Esophagus squamous epithelium (tissue), 5 donors: ENCODE measurements around the gene FAAP100. TPM values are rescaled to one million over a fixed set of nuclear protein-coding genes. Genes with fewer than 3 reads are reported as not detected.
A peak's percentile ranks its signal among the peaks of the same experiment; 100 is the strongest.

ENCODE experiments used
- DNase-seq: peaks from one replicate; lab custom pipeline; 2025; lab: John Stamatoyannopoulos, UW
- H3K27ac ChIP-seq, 4 donors: fragments of 200-600 bp; sonication (generic); one replicate each; pipeline ENCODE4 v1.5.1; 2016 to 2019; ENCODE audit warnings: mild to moderate bottlenecking in 1 of 4
- H3K27me3 ChIP-seq, 4 donors: fragments of 200-600 bp; sonication (generic); 1 replicate in 3 of 4; 2 replicates in 1 of 4; pipeline versions ENCODE4 v1.5.1 to v1.6.0; 2017 to 2021; ENCODE audit warnings: antibody characterized with exemption in 1 of 4
- H3K36me3 ChIP-seq, 3 donors: fragments of 200-600 bp; sonication (generic); one replicate each; pipeline ENCODE4 v1.5.1; 2016 to 2019
- H3K4me1 ChIP-seq, 3 donors: fragments of 200-600 bp; sonication (generic); one replicate each; pipeline ENCODE4 v1.5.1; 2017 to 2019
- H3K4me3 ChIP-seq, 4 donors: fragments of 200-600 bp; sonication (generic); 1 replicate in 3 of 4; 2 replicates in 1 of 4; pipeline ENCODE4 v1.5.1; 2016 to 2019; ENCODE audit warnings: mild to moderate bottlenecking in 2 of 4, moderate library complexity in 1 of 4
- H3K9me3 ChIP-seq, 3 donors: fragments of 200-600 bp; sonication (generic); one replicate each; pipeline ENCODE4 v1.5.1; 2016 to 2019
- POLR2A ChIP-seq, 4 donors: fragments of 450-650 bp; IDR thresholded peaks; one replicate each; pipeline ENCODE4 v1.6.1; 2017; ENCODE audit warnings: antibody characterized with exemption in 4 of 4, mild to moderate bottlenecking in 4 of 4, moderate library complexity in 3 of 4
- WGBS, 2 donors: methylation state at CpG; one replicate each; pipeline ENCODE4 v1.1.5; 2018; 5-methylcytosine and 5-hydroxymethylcytosine counted together
- intact Hi-C: fragments of 100-400 bp; cut with DNase I; formaldehyde crosslinking; loops from one replicate; pipeline ENCODE4 v1.15.0; 2022
- total RNA-seq, 4 donors: library from RNA; depleted of rRNA; stranded (reverse); fragments of >200 nt; gene quantifications; one replicate each; pipeline ENCODE4 v1.1.0, GENCODE V29; 2016
- TF ChIP-seq, protein P1 (sequence below), 6 experiments: fragments of 450-650 bp in 4 of 6; fragments of 200-600 bp in 2 of 6; sonication (generic) in 2 of 6; IDR thresholded peaks; one replicate each; pipeline ENCODE4 v1.5.1; 2016 to 2019; ENCODE audit warnings: antibody characterized with exemption in 6 of 6, mild to moderate bottlenecking in 4 of 6, moderate library complexity in 4 of 6
- donor health status: DM: yes; HTN: yes; CAD: no.

FAAP100 gene
- total RNA-seq, 4 donors from 2014 or later: 17.3 to 32.2 (median 26.1) TPM

DNA sequence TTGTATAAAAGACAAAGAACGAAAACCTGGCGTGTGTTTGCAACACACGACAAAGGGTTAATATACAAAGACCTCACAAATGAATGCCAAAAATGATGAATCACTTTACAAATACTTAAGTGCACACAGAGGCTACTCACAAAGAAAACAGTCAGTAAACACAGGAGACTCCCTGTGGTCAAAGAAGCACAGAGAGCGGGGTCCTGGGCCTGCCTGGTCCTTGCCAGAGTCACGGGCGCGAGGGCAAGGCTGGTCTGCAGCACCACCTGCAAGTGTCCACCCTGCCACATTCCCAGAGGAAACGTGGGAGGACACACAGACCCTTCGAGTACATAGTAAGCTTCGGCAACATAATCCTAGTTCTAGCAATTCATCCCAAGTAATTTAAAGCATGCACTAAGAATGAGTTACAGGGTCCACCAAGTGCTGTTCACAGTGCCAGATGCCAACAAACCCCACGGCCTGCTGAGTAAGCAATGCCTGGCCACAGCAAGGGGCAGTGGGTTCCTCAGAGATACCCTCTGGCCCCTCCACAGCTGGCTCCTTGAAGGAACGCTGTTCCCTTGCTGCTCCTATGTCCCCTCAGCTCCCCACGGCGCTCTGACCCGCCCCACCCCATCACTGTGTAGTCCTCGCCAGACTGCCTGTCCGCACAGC is 24.6 kb upstream of the FAAP100 start:
- Histone ChIP-seq H3K27me3 (no peaks in the 10 kb centered on the region), H3K9me3 (no peaks in the 10 kb centered on the region), H3K4me1 (peaks cover 12 to 22% (median 16%) of the 10 kb centered on the region in 3 donors), H3K4me3 (no peak overlapping the region), H3K36me3 (peaks cover 5 to 95% (median 12%) of the 10 kb centered on the region in 3 donors), H3K27ac (peak overlapping the region in 1 of 4 donors; percentile 29)
- intact Hi-C loops: no loop called here
- 44 to 55% methylated on average over 15 to 17 of the region's 17 CpGs for WGBS, 2 donors
- TF ChIP-seq POLR2A (IDR thresholded peaks at IDR 0.05): no peak
- TF ChIP-seq, protein P1, sequence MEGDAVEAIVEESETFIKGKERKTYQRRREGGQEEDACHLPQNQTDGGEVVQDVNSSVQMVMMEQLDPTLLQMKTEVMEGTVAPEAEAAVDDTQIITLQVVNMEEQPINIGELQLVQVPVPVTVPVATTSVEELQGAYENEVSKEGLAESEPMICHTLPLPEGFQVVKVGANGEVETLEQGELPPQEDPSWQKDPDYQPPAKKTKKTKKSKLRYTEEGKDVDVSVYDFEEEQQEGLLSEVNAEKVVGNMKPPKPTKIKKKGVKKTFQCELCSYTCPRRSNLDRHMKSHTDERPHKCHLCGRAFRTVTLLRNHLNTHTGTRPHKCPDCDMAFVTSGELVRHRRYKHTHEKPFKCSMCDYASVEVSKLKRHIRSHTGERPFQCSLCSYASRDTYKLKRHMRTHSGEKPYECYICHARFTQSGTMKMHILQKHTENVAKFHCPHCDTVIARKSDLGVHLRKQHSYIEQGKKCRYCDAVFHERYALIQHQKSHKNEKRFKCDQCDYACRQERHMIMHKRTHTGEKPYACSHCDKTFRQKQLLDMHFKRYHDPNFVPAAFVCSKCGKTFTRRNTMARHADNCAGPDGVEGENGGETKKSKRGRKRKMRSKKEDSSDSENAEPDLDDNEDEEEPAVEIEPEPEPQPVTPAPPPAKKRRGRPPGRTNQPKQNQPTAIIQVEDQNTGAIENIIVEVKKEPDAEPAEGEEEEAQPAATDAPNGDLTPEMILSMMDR (IDR thresholded peaks at IDR 0.05): no peak
- DNase-seq: no peak

GRCh38 chr17:81575836-81576235 is 23.7 kb upstream of the FAAP100 start:
- intact Hi-C loops: no loop called here
- TF ChIP-seq, protein P1 (IDR thresholded peaks at IDR 0.05): no peak
- TF ChIP-seq POLR2A (IDR thresholded peaks at IDR 0.05): no peak
- no peaks in the 10 kb centered on the region for H3K27me3 ChIP-seq
- WGBS, 2 donors: 82 to 88% methylated on average over 2 to 3 of the region's 3 CpGs
- no peak overlapping the region for H3K4me3 ChIP-seq
- H3K4me1 ChIP-seq: peaks cover 12 to 22% (median 16%) of the 10 kb centered on the region in 3 donors
- no peaks in the 10 kb centered on the region for H3K9me3 ChIP-seq
- no peak for DNase-seq
- H3K36me3 ChIP-seq: peaks cover 12 to 97% (median 21%) of the 10 kb centered on the region in 3 donors
- H3K27ac ChIP-seq: no peak overlapping the region

- H3K4me1 ChIP-seq: peaks cover 12 to 22% (median 16%) of the 10 kb centered on the region in 3 donors
- TF ChIP-seq, protein P1 (IDR thresholded peaks at IDR 0.05): no peak
- TF ChIP-seq POLR2A (IDR thresholded peaks at IDR 0.05): no peak
- no peak overlapping the region for H3K27ac ChIP-seq
- no peaks in the 10 kb centered on the region for H3K27me3 ChIP-seq
- H3K9me3 ChIP-seq: no peaks in the 10 kb centered on the region
- DNase-seq: no peak
- intact Hi-C loops: no loop called here
- no peak overlapping the region for H3K4me3 ChIP-seq
- peaks cover 19 to 97% (median 25%) of the 10 kb centered on the region in 3 donors for H3K36me3 ChIP-seq
- WGBS, 2 donors: 60 to 93% methylated on average over 2 to 7 of the region's 8 CpGs
These were observed 22.4 kb upstream of the FAAP100 start for GRCh38 chr17:81574643-81574956.

DNA sequence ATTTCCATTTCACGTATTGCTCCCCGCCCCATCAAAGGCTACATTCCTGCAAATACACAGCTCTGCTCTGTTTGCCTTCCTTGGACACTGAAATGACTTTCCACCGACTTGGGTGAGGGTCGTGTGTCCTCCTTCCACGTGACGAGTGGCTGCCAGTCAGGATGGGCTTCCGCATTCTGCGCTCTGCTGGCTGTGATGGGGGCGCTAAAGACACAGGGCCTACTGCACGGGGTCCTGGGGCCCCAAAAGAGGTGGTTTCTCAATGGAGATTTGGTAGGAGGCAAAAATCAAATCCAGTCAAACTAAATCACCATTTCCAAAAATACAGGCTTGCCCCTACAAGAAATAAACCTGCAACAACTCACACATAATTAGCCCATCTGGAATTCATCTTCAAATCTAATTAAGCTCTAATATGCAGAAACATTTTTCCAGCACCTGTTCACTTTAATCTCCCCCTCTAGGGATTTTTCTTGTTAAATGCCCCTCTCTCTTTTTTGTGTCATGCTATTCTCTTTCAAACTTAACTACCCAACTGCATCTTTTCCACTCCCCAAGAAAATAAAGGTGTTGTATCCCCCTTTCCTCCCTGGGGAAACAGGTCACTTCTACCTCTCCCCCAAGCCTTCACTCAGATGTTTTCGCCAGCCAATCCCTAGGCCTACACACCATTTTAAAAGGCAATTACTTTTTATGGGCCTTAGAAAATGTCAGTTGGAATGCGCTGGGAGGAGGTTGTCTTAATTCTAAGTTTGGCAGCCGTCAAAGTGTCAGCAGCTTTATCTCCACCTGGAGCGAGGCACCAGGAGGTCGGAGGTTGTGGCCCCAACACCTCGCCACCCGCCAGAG is 21.9 kb upstream of the FAAP100 start:
- Histone ChIP-seq H3K27me3 (no peaks in the 10 kb centered on the region), H3K27ac (no peak overlapping the region), H3K4me1 (peaks cover 12 to 22% (median 16%) of the 10 kb centered on the region in 3 donors), H3K9me3 (no peaks in the 10 kb centered on the region), H3K4me3 (no peak overlapping the region), H3K36me3 (peaks cover 19 to 97% (median 23%) of the 10 kb centered on the region in 3 donors)
- TF ChIP-seq POLR2A (IDR thresholded peaks at IDR 0.05): no peak
- TF ChIP-seq, protein P1 (IDR thresholded peaks at IDR 0.05): no peak
- no peak for DNase-seq
- WGBS, 2 donors: 88 to 89% methylated on average over 13 of the region's 17 CpGs
- intact Hi-C loops: no loop called here
